GM12875 (cell line): ENCODE data around the gene TTLL8.

Experiments
- H3K4me3 ChIP-seq: one replicate; pipeline ENCODE4 v1.5.1; 2011; ENCODE audit warnings: low read depth, low read length, control low read depth
- CTCF ChIP-seq: IDR thresholded peaks from 2 replicates; pipeline ENCODE4 v1.5.1; 2011; ENCODE audit warnings: low read depth, mild to moderate bottlenecking, control low read depth, inconsistent platforms, low read length, moderate library complexity, borderline replicate concordance; ENCODE audit not compliant: insufficient read depth

TTLL8 gene

GRCh38 chr22:49968831-49969661 is 89.1 kb downstream of the TTLL8 start:
- no peak for TF ChIP-seq CTCF
- H3K4me3 ChIP-seq = no peak overlapping the region
